Transverse colon (tissue), 4 donors: ENCODE results near the gene NUDT9. TPM values are rescaled to one million over a fixed set of nuclear protein-coding genes. Genes with fewer than 3 reads are reported as not detected.
"Not testable (repeated sequence)": the region's sequence is repeated elsewhere in the genome, so short reads cannot be mapped to it uniquely, and the experiment has no call there.

Experiments used
- DNase-seq: peaks from one replicate; pipeline ENCODE4 v3.0.0-alpha.2; 2019
- H3K27ac ChIP-seq, 4 donors: fragments of 200-600 bp; sonication (generic); 2 replicates each; pipeline ENCODE4 v1.5.1; 2016 to 2018; ENCODE audit warnings: inconsistent platforms in 4 of 4
- H3K27me3 ChIP-seq: fragments of 200-600 bp; sonication (generic); 2 replicates; pipeline ENCODE4 v1.5.1; 2017; ENCODE audit warnings: inconsistent platforms
- H3K36me3 ChIP-seq, 4 donors: fragments of 200-600 bp; sonication (generic); 2 replicates each; pipeline ENCODE4 v1.5.1; 2017 to 2019; ENCODE audit warnings: inconsistent platforms in 4 of 4
- H3K4me1 ChIP-seq, 4 donors: fragments of 200-600 bp; sonication (generic); 2 replicates each; pipeline ENCODE4 v1.5.1; 2017 to 2020; ENCODE audit warnings: inconsistent platforms in 4 of 4
- H3K4me3 ChIP-seq, 4 donors: fragments of 200-600 bp; sonication (generic); 1 replicate in 1 of 4; 2 replicates in 3 of 4; pipeline versions ENCODE4 v1.5.1 to v1.6.1; 2017 to 2019; ENCODE audit warnings: inconsistent platforms in 4 of 4
- H3K9me3 ChIP-seq, 2 donors: fragments of 200-600 bp; sonication (generic); 2 replicates each; pipeline ENCODE4 v1.5.1; 2017 to 2019; ENCODE audit warnings: inconsistent platforms in 2 of 2
- CTCF ChIP-seq, 5 experiments: fragments of 200-600 bp in 3 of 5; fragments of 450-650 bp in 2 of 5; sonication (generic) in 3 of 5; IDR thresholded peaks; 1 replicate in 2 of 5; 2 replicates in 3 of 5; pipeline ENCODE4 v1.5.1; 2016 to 2017; ENCODE audit warnings: antibody characterized with exemption in 5 of 5, inconsistent platforms in 3 of 5, mild to moderate bottlenecking in 2 of 5, moderate library complexity in 1 of 5
- EP300 ChIP-seq: sonication (generic); formaldehyde crosslinking; IDR thresholded peaks from one replicate; pipeline ENCODE4 v1.6.1; 2017; ENCODE audit warnings: antibody characterized with exemption, low read depth
- POLR2A ChIP-seq: fragments of 450-650 bp; IDR thresholded peaks from one replicate; pipeline ENCODE4 v1.6.1; 2016; ENCODE audit warnings: antibody characterized with exemption, mild to moderate bottlenecking, moderate library complexity
- POLR2AphosphoS5 ChIP-seq, 3 donors: sonication (generic); formaldehyde crosslinking; IDR thresholded peaks; one replicate each; pipeline ENCODE4 v1.6.1; 2016; ENCODE audit warnings: antibody characterized with exemption in 3 of 3
- WGBS, 2 donors: methylation state at CpG; one replicate each; pipeline ENCODE4 v1.1.5; 2018; ENCODE audit warnings: low coverage in 1 of 2; 5-methylcytosine and 5-hydroxymethylcytosine counted together
- in situ Hi-C, 4 donors: fragments of 200-750 bp; cut with MboI; loops; one replicate each; pipeline versions ENCODE4 v1.15.0 to v1.15.1; 2017; ENCODE audit warnings: low sequenced_read_pairs in 3 of 4, low pct_ligation_motif_present in 1 of 4, low pct_unique_long_range_greater_than_20kb in 1 of 4
- intact Hi-C: fragments of 100-400 bp; cut with DNase I; formaldehyde crosslinking; loops from one replicate; pipeline ENCODE4 v1.15.1; 2023; ENCODE audit warnings: low total_unique reads
- total RNA-seq, 4 donors: library from RNA; depleted of rRNA; stranded (reverse); fragments of >200 nt; gene quantifications; one replicate each; pipeline ENCODE4 v1.1.0, GENCODE V29; 2016

Gene NUDT9
- total RNA-seq, 4 donors from 2014 or later = 7.6 to 25.7 (median 20.1) TPM

GRCh38 chr4:87491436-87491835 lies 69.1 kb downstream of the NUDT9 start:
- DNase-seq = no peak
- 74 to 79% methylated on average over 2 of the region's 2 CpGs for WGBS, 2 donors
- Histone ChIP-seq H3K27me3 (no peaks in the 10 kb centered on the region), H3K36me3 (peaks cover 0 to 15% (median 3%) of the 10 kb centered on the region in 4 donors), H3K4me1 (peaks cover 0 to 19% (median 0%) of the 10 kb centered on the region in 4 donors), H3K27ac (no peak overlapping the region), H3K4me3 (no peak overlapping the region), H3K9me3 (no peaks in the 10 kb centered on the region)
- no peak for TF ChIP-seq CTCF (IDR thresholded peaks at IDR 0.05)
- TF ChIP-seq EP300 = no peak
- no peak for TF ChIP-seq POLR2AphosphoS5 (IDR thresholded peaks at IDR 0.05)
- TF ChIP-seq POLR2A = no peak
- in situ Hi-C loops (no loop called here), intact Hi-C loops (no loop called here)

- intact Hi-C loops, H3K9me3 ChIP-seq, in situ Hi-C loops, H3K27ac ChIP-seq, DNase-seq, H3K27me3 ChIP-seq, H3K4me3 ChIP-seq: not testable (repeated sequence)
- Histone ChIP-seq H3K36me3 (peaks cover 0 to 15% (median 3%) of the 10 kb centered on the region in 4 donors), H3K4me1 (peaks cover 0 to 19% (median 0%) of the 10 kb centered on the region in 4 donors)
- WGBS, 2 donors = 94 to 100% methylated on average over 1 to 2 of the region's 2 CpGs
These were observed 69.5 kb downstream of the NUDT9 start for GRCh38 chr4:87491851-87492250.

- WGBS, 2 donors = 83 to 86% methylated on average over 2 to 3 of the region's 3 CpGs
- Histone ChIP-seq H3K4me1 (peaks cover 0 to 28% (median under 1%) of the 10 kb centered on the region in 4 donors), H3K27ac (no peak overlapping the region), H3K27me3 (no peaks in the 10 kb centered on the region), H3K36me3 (peaks cover 0 to 13% (median 3%) of the 10 kb centered on the region in 4 donors), H3K9me3 (no peaks in the 10 kb centered on the region), H3K4me3 (no peak overlapping the region)
- intact Hi-C loops = no loop called here
- TF ChIP-seq CTCF (IDR thresholded peaks at IDR 0.05) (no peak), EP300 (no peak)
- in situ Hi-C loops = no loop called here
- DNase-seq = no peak
These were observed 70.7 kb downstream of the NUDT9 start for GRCh38 chr4:87493115-87493514.

- Histone ChIP-seq H3K9me3 (no peaks in the 10 kb centered on the region), H3K27me3 (no peaks in the 10 kb centered on the region), H3K4me1 (peaks cover 0 to 41% (median 6%) of the 10 kb centered on the region in 4 donors), H3K27ac (peak overlapping the region in 3 of 4 donors; percentile 34 to 73 (median 66)), H3K36me3 (peaks cover 0 to 7% (median 0%) of the 10 kb centered on the region in 4 donors), H3K4me3 (no peak overlapping the region)
- no peak for TF ChIP-seq POLR2A
- TF ChIP-seq POLR2AphosphoS5 (IDR thresholded peaks at IDR 0.05) = no peak
- TF ChIP-seq CTCF (IDR thresholded peaks at IDR 0.05) = peak in 3 of 5 experiments; percentile 9 to 23 (median 10)
- in situ Hi-C loops = no loop called here
- intact Hi-C loops = no loop called here
- 98 to 100% methylated on average over 2 of the region's 2 CpGs for WGBS, 2 donors
- no peak for DNase-seq
These were observed 74.8 kb downstream of the NUDT9 start for GRCh38 chr4:87497159-87497558.

- Histone ChIP-seq H3K27ac (peak overlapping the region; percentile 57 to 73 (median 64)), H3K4me3 (no peak overlapping the region), H3K4me1 (peaks cover 0 to 45% (median 9%) of the 10 kb centered on the region in 4 donors), H3K27me3 (no peaks in the 10 kb centered on the region), H3K36me3 (peaks cover 0 to 7% (median 0%) of the 10 kb centered on the region in 4 donors), H3K9me3 (no peaks in the 10 kb centered on the region)
- no peak for TF ChIP-seq CTCF (IDR thresholded peaks at IDR 0.05)
- no peak for TF ChIP-seq EP300
- TF ChIP-seq POLR2A = no peak
- no peak for TF ChIP-seq POLR2AphosphoS5 (IDR thresholded peaks at IDR 0.05)
- 70 to 84% methylated on average over 2 to 3 of the region's 3 CpGs for WGBS, 2 donors
- intact Hi-C loops = no loop called here
- in situ Hi-C loops = no loop called here
- DNase-seq = no peak
These were observed 75.2 kb downstream of the NUDT9 start for GRCh38 chr4:87497578-87497977.
